ENCODE data around the gene ZNF496.

GRCh38 chr1:247290576-247290975 is 41.1 kb downstream of the ZNF496 start:
- TF ChIP-seq POLR2A (IDR thresholded peaks at IDR 0.05; ENCODE audit: low read depth, low read length) (no peak), CTCF (conservative IDR thresholded peaks at IDR 0.05; ENCODE audit: low read depth, low read length) (no peak), CEBPB (IDR thresholded peaks at IDR 0.05; ENCODE audit: low read depth, low read length) (no peak), RAD21 (IDR thresholded peaks at IDR 0.05; ENCODE audit: low read length) (no peak), RCOR1 (IDR thresholded peaks at IDR 0.05; ENCODE audit: insufficient replicate concordance, low read length) (no peak), CHD1 (IDR thresholded peaks at IDR 0.05; ENCODE audit: low read depth, low read length) (no peak), MAFK (IDR thresholded peaks at IDR 0.05; ENCODE audit: low read depth, low read length) (no peak), SMC3 (IDR thresholded peaks at IDR 0.05; ENCODE audit: low read depth, low read length) (no peak), USF2 (IDR thresholded peaks at IDR 0.05; ENCODE audit: low read depth, low read length) (no peak), RFX5 (IDR thresholded peaks at IDR 0.05; ENCODE audit: low read depth, low read length) (no peak), FOS (IDR thresholded peaks at IDR 0.05; ENCODE audit: low read depth, low read length) (no peak), MAZ (IDR thresholded peaks at IDR 0.05; ENCODE audit: borderline replicate concordance, low read depth, low read length) (no peak), BHLHE40 (IDR thresholded peaks at IDR 0.05; ENCODE audit: low read depth, low read length) (no peak), MXI1 (IDR thresholded peaks at IDR 0.05; ENCODE audit: borderline replicate concordance, low read depth, low read length) (no peak)
